Ectodermal cell (in vitro differentiated cells): ENCODE data around the gene TPPP2.

ENCODE experiments used
- H3K27ac ChIP-seq: 2 replicates; pipeline ENCODE4 v1.7.0; 2013; ENCODE audit warnings: mild to moderate bottlenecking, low read depth, low read length; ENCODE audit not compliant: insufficient read depth, poor library complexity, severe bottlenecking
- H3K27me3 ChIP-seq: 2 replicates; pipeline ENCODE4 v1.7.0; 2013; ENCODE audit warnings: mild to moderate bottlenecking, low read length; ENCODE audit not compliant: insufficient read depth, control insufficient read depth, poor library complexity, severe bottlenecking
- H3K36me3 ChIP-seq: one replicate; pipeline ENCODE4 v1.7.0; 2013; ENCODE audit warnings: low read length; ENCODE audit not compliant: control insufficient read depth, insufficient read depth
- H3K4me1 ChIP-seq: one replicate; pipeline ENCODE4 v1.7.0; 2013; ENCODE audit warnings: low read length; ENCODE audit not compliant: control insufficient read depth, insufficient read depth
- H3K4me3 ChIP-seq: 2 replicates; pipeline ENCODE4 v1.7.0; 2013; ENCODE audit warnings: low read depth, low read length, control low read depth; ENCODE audit not compliant: insufficient read depth
- H3K9me3 ChIP-seq: 2 replicates; pipeline ENCODE4 v1.7.0; 2013; ENCODE audit warnings: mild to moderate bottlenecking, low read length, moderate library complexity; ENCODE audit not compliant: control insufficient read depth
- WGBS, 2 experiments: methylation state at CpG; one replicate each; pipeline ENCODE4 v1.1.7; 2013; ENCODE audit warnings: missing lambda C conversion rate in 2 of 2; 5-methylcytosine and 5-hydroxymethylcytosine counted together

The TPPP2 gene

GRCh38 chr14:21057803-21058675 is 28.0 kb downstream of the TPPP2 start, which contains the start of gene RNASE8:
RNASE8 (plus strand) TSS chr14:21057822; CDS start chr14:21057893, 71 bp downstream.
- Histone ChIP-seq H3K9me3 (no peaks in the 10 kb centered on the region), H3K27ac (no peak within 1 kb of the TSS), H3K36me3 (no peaks in the 10 kb centered on the region), H3K4me1 (no peaks in the 10 kb centered on the region), H3K27me3 (no peaks in the 10 kb centered on the region), H3K4me3 (no peak within 1 kb of the TSS)
- 88 to 89% methylated on average over 8 of the region's 8 CpGs for WGBS, 2 experiments

GRCh38 chr14:21058903-21059302 is 28.9 kb downstream of the TPPP2 start:
- WGBS, 2 experiments: 91% methylated on average over 5 of the region's 5 CpGs
- H3K27ac ChIP-seq: no peak overlapping the region

GRCh38 chr14:21059842-21060613 is 30.0 kb downstream of the TPPP2 start:
- Histone ChIP-seq H3K4me3 (no peak overlapping the region), H3K9me3 (no peaks in the 10 kb centered on the region), H3K27ac (no peak overlapping the region), H3K4me1 (peaks cover 8% of the 10 kb centered on the region), H3K27me3 (no peaks in the 10 kb centered on the region), H3K36me3 (no peaks in the 10 kb centered on the region)
- WGBS, 2 experiments: 86 to 93% methylated on average over 7 to 8 of the region's 8 CpGs

More at GRCh38 chr14:21058903-21059302, 28.9 kb downstream of the TPPP2 start:
- Histone ChIP-seq H3K9me3 (no peaks in the 10 kb centered on the region), H3K36me3 (no peaks in the 10 kb centered on the region), H3K27me3 (no peaks in the 10 kb centered on the region), H3K4me1 (peaks cover 8% of the 10 kb centered on the region), H3K4me3 (no peak overlapping the region)

- WGBS, 2 experiments: 88 to 90% methylated on average over 13 of the region's 13 CpGs
- no peak overlapping the region for H3K4me3 ChIP-seq
- H3K27ac ChIP-seq: no peak overlapping the region
- H3K9me3 ChIP-seq: no peaks in the 10 kb centered on the region
- no peaks in the 10 kb centered on the region for H3K27me3 ChIP-seq
- peaks cover 8% of the 10 kb centered on the region for H3K4me1 ChIP-seq
- no peaks in the 10 kb centered on the region for H3K36me3 ChIP-seq
Measured at GRCh38 chr14:21060614-21061346, 30.8 kb downstream of the TPPP2 start.

GRCh38 chr14:21061347-21061668 is 31.3 kb downstream of the TPPP2 start:
- no peak overlapping the region for H3K27ac ChIP-seq
- WGBS, 2 experiments: 90 to 91% methylated on average over 3 of the region's 3 CpGs

GRCh38 chr14:21063479-21063878 is 33.5 kb downstream of the TPPP2 start:
- Histone ChIP-seq H3K27me3 (peaks cover 4% of the 10 kb centered on the region), H3K4me3 (no peak overlapping the region), H3K27ac (no peak overlapping the region), H3K4me1 (peaks cover 8% of the 10 kb centered on the region), H3K36me3 (no peaks in the 10 kb centered on the region), H3K9me3 (no peaks in the 10 kb centered on the region)
- WGBS, 2 experiments: 70 to 71% methylated on average over 3 of the region's 3 CpGs

More at GRCh38 chr14:21061347-21061668, 31.3 kb downstream of the TPPP2 start:
- H3K9me3 ChIP-seq: no peaks in the 10 kb centered on the region
- H3K4me3 ChIP-seq: no peak overlapping the region
- no peaks in the 10 kb centered on the region for H3K27me3 ChIP-seq
- H3K4me1 ChIP-seq: peaks cover 8% of the 10 kb centered on the region
- no peaks in the 10 kb centered on the region for H3K36me3 ChIP-seq

GRCh38 chr14:21066882-21067502 is 37.0 kb downstream of the TPPP2 start:
- 79 to 87% methylated on average over 5 to 7 of the region's 7 CpGs for WGBS, 2 experiments
- H3K36me3 ChIP-seq: no peaks in the 10 kb centered on the region
- no peak overlapping the region for H3K4me3 ChIP-seq
- H3K9me3 ChIP-seq: no peaks in the 10 kb centered on the region
- no peak overlapping the region for H3K27ac ChIP-seq
- H3K4me1 ChIP-seq: peaks cover 8% of the 10 kb centered on the region
- H3K27me3 ChIP-seq: peaks cover 12% of the 10 kb centered on the region

- WGBS, 2 experiments: 1% methylated on average over 45 of the region's 45 CpGs
- peaks cover 12% of the 10 kb centered on the region for H3K27me3 ChIP-seq
- no peak overlapping the region for H3K27ac ChIP-seq
- H3K4me3 ChIP-seq: peak overlapping the region; percentile 57
- peaks cover 4% of the 10 kb centered on the region for H3K4me1 ChIP-seq
- no peaks in the 10 kb centered on the region for H3K9me3 ChIP-seq
- H3K36me3 ChIP-seq: peaks cover 6% of the 10 kb centered on the region
Measured at GRCh38 chr14:21068521-21069387, 38.7 kb downstream of the TPPP2 start.
